Hepatocyte (in vitro differentiated cells): ENCODE measurements around the gene JMJD4. TPM values are rescaled to one million over a fixed set of nuclear protein-coding genes. Genes with fewer than 3 reads are reported as not detected.

Source experiments
- DNase-seq: peaks from one replicate; pipeline ENCODE4 v3.0.0-alpha.2; 2016; ENCODE audit warnings: low spot score
- H2AFZ ChIP-seq: fragments of 200-600 bp; sonication (generic); 2 replicates; pipeline ENCODE4 v1.6.0; 2016; ENCODE audit warnings: antibody characterized with exemption, mild to moderate bottlenecking
- H3K27ac ChIP-seq: fragments of 200-600 bp; sonication (generic); 2 replicates; pipeline ENCODE4 v1.5.1; 2016; ENCODE audit warnings: mild to moderate bottlenecking
- H3K27me3 ChIP-seq: fragments of 200-600 bp; sonication (generic); 2 replicates; pipeline ENCODE4 v1.6.1; 2016
- H3K36me3 ChIP-seq: fragments of 200-600 bp; sonication (generic); replicated peaks from 2 replicates; pipeline ENCODE4 v1.5.1; 2016; ENCODE audit warnings: low read depth; ENCODE audit not compliant: insufficient read depth
- H3K4me1 ChIP-seq: fragments of 200-600 bp; sonication (generic); 2 replicates; pipeline ENCODE4 v1.5.1; 2016; ENCODE audit warnings: mild to moderate bottlenecking, moderate library complexity; ENCODE audit not compliant: insufficient read depth
- H3K4me2 ChIP-seq: fragments of 200-600 bp; sonication (generic); 2 replicates; pipeline ENCODE4 v1.6.0; 2016
- H3K4me3 ChIP-seq: fragments of 200-600 bp; sonication (generic); 2 replicates; pipeline ENCODE4 v1.5.1; 2016; ENCODE audit warnings: mild to moderate bottlenecking
- H3K79me2 ChIP-seq: fragments of 200-600 bp; sonication (generic); 2 replicates; pipeline ENCODE4 v1.6.0; 2017; ENCODE audit warnings: mild to moderate bottlenecking
- H3K9me2 ChIP-seq: fragments of 200-600 bp; sonication (generic); replicated peaks from 2 replicates; pipeline ENCODE4 v1.6.0; 2017; ENCODE audit warnings: mild to moderate bottlenecking; ENCODE audit not compliant: insufficient read depth
- H3K9me3 ChIP-seq: fragments of 200-600 bp; sonication (generic); 2 replicates; pipeline ENCODE4 v1.5.1; 2016; ENCODE audit warnings: low read depth, mild to moderate bottlenecking
- H4K20me1 ChIP-seq: fragments of 200-600 bp; sonication (generic); 2 replicates; pipeline ENCODE4 v1.6.0; 2016; ENCODE audit warnings: mild to moderate bottlenecking; ENCODE audit not compliant: insufficient read depth, poor library complexity, severe bottlenecking
- EZH2 ChIP-seq: fragments of 200-600 bp; sonication (generic); IDR thresholded peaks from 2 replicates; pipeline ENCODE4 v1.6.1; 2016; ENCODE audit warnings: antibody characterized with exemption, mild to moderate bottlenecking, borderline replicate concordance
- EZH2phosphoT487 ChIP-seq: fragments of 200-600 bp; sonication (generic); IDR thresholded peaks from one replicate; pipeline ENCODE4 v1.6.1; 2018; ENCODE audit warnings: antibody characterized with exemption, mild to moderate bottlenecking, low read depth, moderate library complexity; ENCODE audit not compliant: unreplicated experiment, severe bottlenecking
- WGBS: methylation state at CpG from one replicate; pipeline ENCODE4 v1.1.6; 2016; ENCODE audit warnings: low lambda C conversion rate; ENCODE audit errors: missing lambda C conversion rate; 5-methylcytosine and 5-hydroxymethylcytosine counted together
- polyA plus RNA-seq: library from polyadenylated mRNA; unstranded; fragments of >200 nt; fragmentation: Nextera tagmentation; extraction: Ambion mirVana; gene quantifications from 2 replicates; pipeline ENCODE4 v1.2.1, GENCODE V29; 2016
- total RNA-seq: library from RNA; depleted of rRNA; stranded (reverse); fragments of >200 nt; gene quantifications from 2 replicates; pipeline ENCODE4 v1.2.3, GENCODE V29; 2014
- TF ChIP-seq, protein P1 (sequence below): fragments of 200-600 bp; sonication (generic); IDR thresholded peaks from 2 replicates; pipeline ENCODE4 v1.5.1; 2016; ENCODE audit warnings: antibody characterized with exemption, mild to moderate bottlenecking; ENCODE audit not compliant: poor library complexity

JMJD4 gene
- total and polyA plus RNA-seq, 2 experiments from 2014 or later: 21.3 to 31.2 TPM

DNA sequence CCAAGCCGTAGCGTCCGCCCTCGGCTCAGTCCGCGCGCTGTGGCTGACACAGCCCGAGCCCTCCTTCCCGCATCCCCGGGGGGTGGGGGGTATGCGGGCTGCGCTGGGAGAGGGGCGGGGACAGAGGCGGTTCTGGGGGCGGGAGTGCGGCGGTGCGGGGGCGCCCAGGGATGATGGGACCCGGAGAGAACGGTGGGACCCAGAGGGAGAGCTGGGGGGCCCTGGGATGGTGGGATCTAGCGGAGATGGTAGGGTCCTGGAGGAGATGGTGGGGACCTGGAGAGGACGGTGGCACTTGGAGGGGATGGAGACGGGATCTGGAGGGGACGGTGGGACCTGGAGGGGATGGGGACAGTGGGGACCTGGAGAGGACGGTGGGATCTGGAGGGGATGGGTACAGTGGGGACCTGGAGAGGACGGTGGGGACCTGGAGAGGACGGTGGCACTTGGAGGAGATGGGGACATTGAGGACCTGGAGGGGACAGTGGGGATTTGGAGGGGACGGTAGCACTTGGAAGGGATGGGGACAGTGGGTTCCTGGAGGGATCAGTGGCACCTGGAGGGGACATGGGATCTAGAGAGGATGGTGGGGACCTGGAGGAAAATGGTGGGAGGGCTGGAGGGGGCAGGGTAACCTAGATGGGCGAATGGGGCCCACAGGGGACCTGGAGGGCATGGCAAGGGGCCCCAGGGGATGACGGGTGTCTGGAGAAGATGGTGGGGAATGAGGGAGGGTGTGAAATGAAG is 610 bp upstream of the JMJD4 start:
- Histone ChIP-seq H3K27ac (peak overlapping the region; percentile 93), H4K20me1 (peaks cover 5% of the 10 kb centered on the region), H3K4me1 (peaks cover 7% of the 10 kb centered on the region), H2AFZ (peak overlapping the region; percentile 86), H3K4me2 (peak overlapping the region; percentile 93), H3K27me3 (no peaks in the 10 kb centered on the region), H3K4me3 (peak overlapping the region; percentile 99), H3K79me2 (peaks cover 74% of the 10 kb centered on the region), H3K36me3 (no peaks in the 10 kb centered on the region), H3K9me2 (no peaks in the 10 kb centered on the region), H3K9me3 (no peaks in the 10 kb centered on the region)
- DNase-seq: no peak
- 0% methylated on average over 18 of the region's 31 CpGs for WGBS
- TF ChIP-seq EZH2 (no peak), EZH2phosphoT487 (no peak)
- TF ChIP-seq, protein P1, sequence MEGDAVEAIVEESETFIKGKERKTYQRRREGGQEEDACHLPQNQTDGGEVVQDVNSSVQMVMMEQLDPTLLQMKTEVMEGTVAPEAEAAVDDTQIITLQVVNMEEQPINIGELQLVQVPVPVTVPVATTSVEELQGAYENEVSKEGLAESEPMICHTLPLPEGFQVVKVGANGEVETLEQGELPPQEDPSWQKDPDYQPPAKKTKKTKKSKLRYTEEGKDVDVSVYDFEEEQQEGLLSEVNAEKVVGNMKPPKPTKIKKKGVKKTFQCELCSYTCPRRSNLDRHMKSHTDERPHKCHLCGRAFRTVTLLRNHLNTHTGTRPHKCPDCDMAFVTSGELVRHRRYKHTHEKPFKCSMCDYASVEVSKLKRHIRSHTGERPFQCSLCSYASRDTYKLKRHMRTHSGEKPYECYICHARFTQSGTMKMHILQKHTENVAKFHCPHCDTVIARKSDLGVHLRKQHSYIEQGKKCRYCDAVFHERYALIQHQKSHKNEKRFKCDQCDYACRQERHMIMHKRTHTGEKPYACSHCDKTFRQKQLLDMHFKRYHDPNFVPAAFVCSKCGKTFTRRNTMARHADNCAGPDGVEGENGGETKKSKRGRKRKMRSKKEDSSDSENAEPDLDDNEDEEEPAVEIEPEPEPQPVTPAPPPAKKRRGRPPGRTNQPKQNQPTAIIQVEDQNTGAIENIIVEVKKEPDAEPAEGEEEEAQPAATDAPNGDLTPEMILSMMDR: no peak

DNA sequence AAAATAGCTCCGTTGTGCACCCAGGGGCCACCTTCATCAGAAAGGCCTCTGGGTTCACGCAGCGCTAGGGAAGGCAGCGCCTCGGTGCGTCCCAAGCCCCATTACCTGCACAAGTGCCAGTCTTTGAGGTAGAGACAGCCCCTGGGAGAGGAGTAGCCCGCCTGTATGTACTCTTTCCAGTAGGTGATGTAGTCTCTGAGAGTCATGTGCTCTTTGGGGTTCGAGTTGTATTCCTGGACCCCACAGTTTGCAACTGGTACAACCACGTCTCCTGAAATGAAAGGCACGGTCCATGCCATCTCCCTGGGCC is 601 bp downstream of the JMJD4 start:
- Histone ChIP-seq H3K4me1 (peaks cover 16% of the 10 kb centered on the region), H3K79me2 (peaks cover 62% of the 10 kb centered on the region), H3K4me3 (peak overlapping the region; percentile 93), H3K27me3 (no peaks in the 10 kb centered on the region), H3K9me2 (no peaks in the 10 kb centered on the region), H3K9me3 (no peaks in the 10 kb centered on the region), H3K36me3 (no peaks in the 10 kb centered on the region), H2AFZ (peak overlapping the region; percentile 89), H3K4me2 (peak overlapping the region; percentile 94), H3K27ac (peak overlapping the region; percentile 89), H4K20me1 (peaks cover 3% of the 10 kb centered on the region)
- WGBS: 5% methylated on average over 10 of the region's 10 CpGs
- DNase-seq: no peak
- TF ChIP-seq EZH2phosphoT487 (no peak), EZH2 (no peak)
- TF ChIP-seq, protein P1: no peak

DNA sequence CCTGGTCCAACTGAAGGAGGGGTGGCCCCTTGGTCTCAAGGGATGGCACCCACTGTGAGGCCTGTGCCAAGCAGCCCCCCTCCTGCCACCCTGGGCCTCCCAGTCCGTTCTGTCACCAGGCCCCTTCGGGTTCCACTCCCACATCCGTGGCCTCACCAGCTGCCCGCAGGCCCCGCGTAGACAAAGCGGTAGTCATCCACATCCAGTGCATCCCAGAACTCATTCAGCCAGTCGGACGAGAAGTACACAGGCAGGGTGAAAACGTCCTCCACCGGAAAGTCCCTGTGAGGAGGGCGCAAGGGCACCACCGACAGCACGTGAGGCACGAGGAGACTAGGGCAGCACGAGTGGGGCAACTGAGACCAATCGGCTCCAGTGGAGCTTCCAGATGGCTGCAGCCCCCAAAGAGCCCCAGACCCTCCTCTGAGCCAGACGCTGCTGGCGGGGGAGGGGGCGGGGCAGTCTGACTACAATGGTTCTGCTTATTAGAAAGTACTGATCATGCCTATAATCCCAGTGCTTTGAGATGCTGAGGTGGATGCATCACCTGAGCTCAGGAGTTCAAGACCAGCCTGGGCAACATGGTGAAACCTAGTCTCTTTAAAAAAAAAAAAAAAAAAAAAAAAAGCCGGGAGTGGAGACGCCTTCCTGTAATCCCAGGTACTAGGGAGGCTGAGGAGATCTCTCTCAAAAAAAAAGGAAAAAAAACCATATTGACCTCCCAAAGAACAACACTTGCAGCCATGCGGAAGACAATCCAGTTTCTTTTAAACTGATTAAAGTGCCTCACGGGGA is 1.2 kb downstream of the JMJD4 start:
- Histone ChIP-seq H3K4me3 (peak overlapping the region; percentile 93), H2AFZ (no peak overlapping the region), H3K4me1 (peaks cover 22% of the 10 kb centered on the region), H3K27me3 (no peaks in the 10 kb centered on the region), H4K20me1 (peaks cover 3% of the 10 kb centered on the region), H3K27ac (peak overlapping the region; percentile 89), H3K9me3 (no peaks in the 10 kb centered on the region), H3K9me2 (no peaks in the 10 kb centered on the region), H3K36me3 (no peaks in the 10 kb centered on the region), H3K79me2 (peaks cover 56% of the 10 kb centered on the region), H3K4me2 (peak overlapping the region; percentile 94)
- no peak for DNase-seq
- 82% methylated on average over 24 of the region's 24 CpGs for WGBS
- TF ChIP-seq EZH2phosphoT487: no peak
- TF ChIP-seq, protein P1: no peak
- no peak for TF ChIP-seq EZH2
